ENCODE results near the gene TRAM2. TPM values are rescaled to one million over a fixed set of nuclear protein-coding genes. Genes with fewer than 3 reads are reported as not detected.
A peak's percentile ranks its signal among the peaks of the same experiment; 100 is the strongest.

Gene TRAM2
- total and polyA plus RNA-seq, 2 of the 4 experiments (the other 2 are of a cell fraction), result 77.2 to 95.7 TPM

GRCh38 chr6:52529311-52529710 lies 47.5 kb downstream of the TRAM2 start:
- dilution Hi-C loops (cut with HindIII; ENCODE audit: low sequenced_read_pairs, unreplicated experiment) (no loop called here), intact Hi-C loops (cut with micrococcal nuclease) (no loop called here), in situ Hi-C loops (cut with MboI; ENCODE audit: low sequenced_read_pairs) (no loop called here)
- 100% methylated on average over 2 of the region's 8 CpGs; no CpG with 5 or more reads in 1 of the 2 experiments for WGBS, 2 experiments (ENCODE audit: extremely low coverage in 2 of 2, insufficient read length in 1 of 2)
- no peaks in the 10 kb centered on the region for H3K9me3 ChIP-seq (ENCODE audit: control insufficient read depth, insufficient read depth, low read length)
- H3K56ac ChIP-seq (ENCODE audit: extremely low read depth, insufficient read depth, low read length), result no peak overlapping the region
- H2BK15ac ChIP-seq (ENCODE audit: low read depth, low read length), result no peak overlapping the region
- BruUV-seq (replicated peaks), result no TSS peak
- POLR2A ChIA-PET (ENCODE audit: unreplicated experiment), result no interaction called here
- 0 out of 2 replicates have a peak overlapping the region, but pooled peaks have one; percentile 26 for H2BK20ac ChIP-seq (ENCODE audit: low read depth, low read length)
- H3K27me3 ChIP-seq (ENCODE audit: control insufficient read depth, insufficient read depth, low read length), result no peaks in the 10 kb centered on the region
- H3K9ac ChIP-seq (ENCODE audit: low read depth, low read length), result no peak overlapping the region
- H2AK5ac ChIP-seq (ENCODE audit: low read depth, low read length), result no peak overlapping the region
- 0 out of 2 replicates have a peak overlapping the region, but pooled peaks have one; percentile 22 for H3K23ac ChIP-seq (ENCODE audit: low read depth, low read length)
- no peak overlapping the region for H2AFZ ChIP-seq (replicated peaks; ENCODE audit: low read length, poor library complexity)
- H4K8ac ChIP-seq (ENCODE audit: low read depth in 2 of 2, low read length in 2 of 2), result no peak overlapping the region
- H2AK9ac ChIP-seq (replicated peaks; ENCODE audit: low read depth, low read length, poor library complexity), result no peak overlapping the region
- no peak for TF ChIP-seq CTCF (conservative IDR thresholded peaks at IDR 0.05; ENCODE audit: low read depth, low read length)
- TF ChIP-seq RAD21 (IDR thresholded peaks at IDR 0.05; ENCODE audit: low read length), result no peak
- no peak for TF ChIP-seq BHLHE40 (IDR thresholded peaks at IDR 0.05; ENCODE audit: low read depth, low read length)
- no peak for TF ChIP-seq USF2 (IDR thresholded peaks at IDR 0.05; ENCODE audit: low read depth, low read length)
- TF ChIP-seq RCOR1 (IDR thresholded peaks at IDR 0.05; ENCODE audit: insufficient replicate concordance, low read length), result no peak
- TF ChIP-seq MAZ (IDR thresholded peaks at IDR 0.05; ENCODE audit: borderline replicate concordance, low read depth, low read length), result no peak
- no peak for TF ChIP-seq CHD1 (IDR thresholded peaks at IDR 0.05; ENCODE audit: low read depth, low read length)
- TF ChIP-seq ELK1 (IDR thresholded peaks at IDR 0.05; ENCODE audit: borderline replicate concordance, low read depth, low read length), result no peak
- no peak for TF ChIP-seq FOS (IDR thresholded peaks at IDR 0.05; ENCODE audit: low read depth, low read length)
- TF ChIP-seq RFX5 (IDR thresholded peaks at IDR 0.05; ENCODE audit: low read depth, low read length), result no peak
- TF ChIP-seq MXI1 (IDR thresholded peaks at IDR 0.05; ENCODE audit: borderline replicate concordance, low read depth, low read length), result no peak
- TF ChIP-seq NFE2L2 (IDR thresholded peaks at IDR 0.05; ENCODE audit: low read depth, low read length), result no peak
- no peak for TF ChIP-seq MAFK (IDR thresholded peaks at IDR 0.05; ENCODE audit: low read depth, low read length)
- no peak for TF ChIP-seq CEBPB (IDR thresholded peaks at IDR 0.05; ENCODE audit: low read depth, low read length)
- TF ChIP-seq SMC3 (IDR thresholded peaks at IDR 0.05; ENCODE audit: low read depth, low read length), result no peak
- no peak for TF ChIP-seq POLR2A (IDR thresholded peaks at IDR 0.05; ENCODE audit: low read depth, low read length)
- H4K5ac ChIP-seq (ENCODE audit: low read depth, low read length), result no peak overlapping the region
- H3K4ac ChIP-seq (ENCODE audit: low read depth, low read length), result no peak overlapping the region
- no peak overlapping the region for H4K91ac ChIP-seq (ENCODE audit: insufficient read depth, low read depth, low read length)
- H3K4me2 ChIP-seq (ENCODE audit: low read depth, low read length), result no peak overlapping the region
- no peak overlapping the region for H3K18ac ChIP-seq (ENCODE audit: low read depth, low read length)
- H3K14ac ChIP-seq (replicated peaks; ENCODE audit: low read depth, low read length), result 0 out of 2 replicates have a peak overlapping the region, but pooled peaks have one; percentile 24
- ATAC-seq (ENCODE audit: low read depth) (no peak), DNase-seq (no peak)
- H3K4me1 ChIP-seq (ENCODE audit: control insufficient read depth, insufficient read depth, low read length), result peaks cover 19% of the 10 kb centered on the region
- peaks cover 38% of the 10 kb centered on the region for H3K9me1 ChIP-seq (ENCODE audit: insufficient read depth, low read length)
- H3K4me3 ChIP-seq (ENCODE audit: insufficient read depth, low read depth, low read length), result no peak overlapping the region
- H3K79me1 ChIP-seq (ENCODE audit: low read depth in 1 of 2, low read length in 2 of 2), result peaks cover 32 to 84% of the 10 kb centered on the region in 2 experiments
- no peaks in the 10 kb centered on the region for H4K20me1 ChIP-seq (ENCODE audit: insufficient read depth, low read length)
- CTCF ChIA-PET, result no interaction called here
- H2BK120ac ChIP-seq (ENCODE audit: low read depth, low read length), result no peak overlapping the region; the same call in 1 of the 2 replicates
- no peak overlapping the region for H3K27ac ChIP-seq (ENCODE audit: insufficient read depth, low read length)
- H2BK5ac ChIP-seq (ENCODE audit: low read depth, low read length, poor library complexity, severe bottlenecking), result no peak overlapping the region
- H3K36me3 ChIP-seq (ENCODE audit: control insufficient read depth, insufficient read depth, low read length), result peaks cover 27% of the 10 kb centered on the region

All from IMR-90 (cell line).